HCT116 (cell line): ENCODE results near the gene DPP10. TPM values are rescaled to one million over a fixed set of nuclear protein-coding genes. Genes with fewer than 3 reads are reported as not detected.

ENCODE experiments used
- ATAC-seq: fragments of 200-7000 bp; cut with Tn5 transposase; 2 replicates; pipeline ENCODE4 v1.9.1; 2020; ENCODE audit warnings: mild to moderate bottlenecking, moderate library complexity
- BruUV-seq: library from RNA; stranded (reverse); fragments of 400-500 nt; replicated peaks from 2 replicates; lab custom pipeline; 2021; lab: Mats Ljungman, UMichigan
- CTCF ChIA-PET: fragments of 300-600 bp; sonication (Branson Sonifier 250); formaldehyde crosslinking; loops from one replicate; lab custom pipeline; 2021; ENCODE audit warnings: antibody characterized with exemption; lab: Charles Lee
- POLR2A ChIA-PET: fragments of 300-600, 350-600 bp; sonication (Branson Sonifier 250); formaldehyde crosslinking; loops from one replicate; lab custom pipeline; 2021; ENCODE audit warnings: antibody characterized with exemption; lab: Charles Lee
- RAD21 ChIA-PET, 2 experiments: fragments of 300-600 bp; sonication (Branson Sonifier 250); formaldehyde crosslinking; loops; one replicate each; lab custom pipeline; 2023; ENCODE audit warnings: low total read pairs in 2 of 2; ENCODE audit not compliant: uncharacterized antibody in 2 of 2, unreplicated experiment in 2 of 2, low non-redundant PET in 1 of 2; lab: Charles Lee
- DNase-seq: peaks from one replicate; pipeline ENCODE4 v3.0.0-alpha.2; 2010; ENCODE audit warnings: low read depth, low spot score
- H2AFZ ChIP-seq: fragments of 200-600 bp; shearing (Covaris generic), sonication (generic); 2 replicates; pipeline ENCODE4 v1.6.1; 2017; ENCODE audit warnings: low read depth, mixed run types, mixed read lengths, antibody characterized with exemption, low read length; ENCODE audit not compliant: poor library complexity, severe bottlenecking
- H3K27ac ChIP-seq: 2 replicates; pipeline ENCODE4 v1.5.1; 2012; ENCODE audit warnings: low read depth, low read length
- H3K27me3 ChIP-seq: fragments of 200-600 bp; sonication (generic); 2 replicates; pipeline ENCODE4 v1.6.1; 2016; ENCODE audit warnings: mixed run types, low read length, mixed read lengths; ENCODE audit not compliant: insufficient read depth
- H3K36me3 ChIP-seq, 2 experiments: fragments of 200-500 bp in 1 of 2; fragments of 200-600 bp in 1 of 2; sonication (Bioruptor generic) in 1 of 2; sonication (generic) in 1 of 2; 2 replicates each; pipeline versions ENCODE4 v1.5.1 to v1.6.1; 2014 to 2016; ENCODE audit warnings: low read length in 2 of 2, inconsistent platforms in 1 of 2, mixed read lengths in 1 of 2, mixed run types in 1 of 2; ENCODE audit not compliant: insufficient read depth in 2 of 2, control insufficient read depth in 1 of 2
- H3K4me1 ChIP-seq, 2 experiments: fragments of 200-600 bp in 1 of 2; sonication (generic) in 1 of 2; 2 replicates each; pipeline versions ENCODE4 v1.5.1 to v1.6.1; 2012 to 2017; ENCODE audit warnings: low read length in 2 of 2, inconsistent platforms in 1 of 2, mild to moderate bottlenecking in 1 of 2, mixed read lengths in 1 of 2, mixed run types in 1 of 2, moderate library complexity in 1 of 2; ENCODE audit not compliant: insufficient read depth in 2 of 2, control insufficient read depth in 1 of 2
- H3K4me2 ChIP-seq: fragments of 200-600 bp; sonication (generic); 2 replicates; pipeline ENCODE4 v1.6.1; 2017; ENCODE audit warnings: mixed run types, low read length, mixed read lengths
- H3K4me3 ChIP-seq, 2 experiments: fragments of 200-600 bp in 1 of 2; sonication (generic) in 1 of 2; replicated peaks in 1 of 2; 2 replicates each; pipeline ENCODE4 v1.5.1; 2011 to 2016; ENCODE audit warnings: low read length in 2 of 2, control low read depth in 1 of 2, low read depth in 1 of 2, mild to moderate bottlenecking in 1 of 2, mixed read lengths in 1 of 2, mixed run types in 1 of 2
- H3K79me2 ChIP-seq: fragments of 200-600 bp; sonication (generic); 2 replicates; pipeline ENCODE4 v1.6.1; 2017; ENCODE audit warnings: mild to moderate bottlenecking, mixed run types, low read length, moderate library complexity, mixed read lengths; ENCODE audit not compliant: insufficient read depth
- H3K9ac ChIP-seq: fragments of 200-600 bp; sonication (generic); 2 replicates; pipeline ENCODE4 v1.6.1; 2016; ENCODE audit warnings: low read length, mixed read lengths
- H3K9me2 ChIP-seq: fragments of 200-600 bp; sonication (generic), shearing (Covaris generic); 2 replicates; pipeline ENCODE4 v1.6.1; 2017; ENCODE audit warnings: mixed run types, mild to moderate bottlenecking, moderate library complexity; ENCODE audit not compliant: insufficient read depth
- H3K9me3 ChIP-seq, 2 experiments: fragments of 200-500 bp in 1 of 2; fragments of 200-600 bp in 1 of 2; sonication (Bioruptor generic) in 1 of 2; sonication (generic) in 1 of 2; 2 replicates each; pipeline ENCODE4 v1.6.1; 2014 to 2017; ENCODE audit warnings: low read length in 2 of 2, mixed read lengths in 2 of 2, inconsistent platforms in 1 of 2, low read depth in 1 of 2, mild to moderate bottlenecking in 1 of 2, mixed run types in 1 of 2, moderate library complexity in 1 of 2; ENCODE audit not compliant: control insufficient read depth in 1 of 2, insufficient read depth in 1 of 2
- H4K20me1 ChIP-seq: fragments of 200-600 bp; sonication (generic), shearing (Covaris generic); 2 replicates; pipeline ENCODE4 v1.6.1; 2017; ENCODE audit warnings: mixed run types, mild to moderate bottlenecking, moderate library complexity; ENCODE audit not compliant: insufficient read depth
- ATF3 ChIP-seq: IDR thresholded peaks from 2 replicates; pipeline ENCODE4 v1.6.1; 2012
- CBX3 ChIP-seq: IDR thresholded peaks from 2 replicates; pipeline ENCODE4 v1.6.1; 2012; ENCODE audit warnings: low read depth
- EZH2 ChIP-seq: fragments of 200-600 bp; sonication (generic); IDR thresholded peaks from 2 replicates; pipeline ENCODE4 v1.6.1; 2017; ENCODE audit warnings: antibody characterized with exemption, mixed run types
- EZH2phosphoT487 ChIP-seq: fragments of 200-600 bp; IDR thresholded peaks from 2 replicates; pipeline ENCODE4 v1.6.1; 2018; ENCODE audit warnings: antibody characterized with exemption, borderline replicate concordance
- FOSL1 ChIP-seq: IDR thresholded peaks from 2 replicates; pipeline ENCODE4 v1.6.1; 2012; ENCODE audit warnings: low read depth
- POLR2A ChIP-seq: IDR thresholded peaks from 2 replicates; pipeline ENCODE4 v1.7.0; 2011; ENCODE audit warnings: borderline replicate concordance; ENCODE audit not compliant: insufficient read depth, insufficient read length; ENCODE audit errors: extremely low read depth
- POLR2AphosphoS5 ChIP-seq: IDR thresholded peaks from 2 replicates; pipeline ENCODE4 v1.6.1; 2011; ENCODE audit warnings: mild to moderate bottlenecking, low read depth, low read length, moderate library complexity
- SP1 ChIP-seq: IDR thresholded peaks from 2 replicates; pipeline ENCODE4 v1.6.1; 2012; ENCODE audit warnings: low read depth
- SRF ChIP-seq: IDR thresholded peaks from 2 replicates; pipeline ENCODE4 v1.6.1; 2012; ENCODE audit warnings: low read depth
- TCF7L2 ChIP-seq: IDR thresholded peaks from 2 replicates; pipeline ENCODE4 v1.7.0; 2011; ENCODE audit warnings: borderline replicate concordance, inconsistent platforms; ENCODE audit not compliant: insufficient read depth, insufficient read length; ENCODE audit errors: extremely low read depth
- YY1 ChIP-seq: IDR thresholded peaks from 2 replicates; pipeline ENCODE4 v1.6.1; 2011; ENCODE audit warnings: low read length, low read depth, moderate library complexity, mild to moderate bottlenecking; ENCODE audit not compliant: insufficient replicate concordance; ENCODE audit errors: extremely low read depth
- ZNF274 ChIP-seq: fragments of 200-500 bp; sonication (Bioruptor generic); IDR thresholded peaks from 2 replicates; pipeline ENCODE4 v1.6.1; 2014; ENCODE audit warnings: mild to moderate bottlenecking, low read depth, low read length, inconsistent platforms
- intact Hi-C: fragments of 100-400 bp; cut with micrococcal nuclease; formaldehyde crosslinking; loops from 2 replicates; pipeline ENCODE4 v1.10.0; 2022
- total RNA-seq: library from RNA; stranded (reverse); gene quantifications from one replicate; pipeline ENCODE4 v1.2.1, GENCODE V29; 2021; ENCODE audit not compliant: unreplicated experiment

Gene DPP10
- total RNA-seq, 1 experiment from 2014 or later, result not detected

DNA sequence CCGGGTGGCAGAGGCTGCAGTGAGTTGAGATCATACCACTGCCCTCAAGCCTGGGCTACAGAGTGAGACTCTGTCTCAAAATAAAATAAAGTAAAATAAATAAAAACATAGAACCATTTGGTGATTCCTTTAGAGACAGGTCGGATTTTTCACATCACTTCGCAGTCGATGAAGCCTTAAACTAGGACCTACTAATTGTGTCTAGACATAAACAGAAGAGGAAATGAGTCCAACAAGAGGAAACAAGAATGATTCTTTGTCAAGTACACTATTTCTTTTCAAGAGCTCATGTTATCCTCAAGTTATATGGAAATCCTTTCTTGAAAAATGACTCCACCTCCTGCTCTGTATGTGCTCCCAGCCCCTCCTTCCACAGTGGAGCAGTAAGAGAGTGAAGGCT is 758.9 kb downstream of the DPP10 start:
- Histone ChIP-seq H3K9ac (no peak overlapping the region), H3K4me1 (no peaks in the 10 kb centered on the region), H3K9me2 (no peaks in the 10 kb centered on the region), H3K36me3 (no peaks in the 10 kb centered on the region), H2AFZ (no peak overlapping the region), H3K4me2 (no peak overlapping the region), H3K9me3 (peaks cover 4 to 28% of the 10 kb centered on the region in 2 experiments; a peak in 2 of 4 replicates), H3K27me3 (no peaks in the 10 kb centered on the region), H4K20me1 (no peaks in the 10 kb centered on the region), H3K27ac (no peak overlapping the region), H3K79me2 (no peaks in the 10 kb centered on the region), H3K4me3 (no peak overlapping the region)
- POLR2A ChIA-PET, result no interaction called here
- CTCF ChIA-PET, result no interaction called here
- ATAC-seq, result no peak
- BruUV-seq, result no TSS peak
- no peak for TF ChIP-seq POLR2AphosphoS5
- TF ChIP-seq SRF, result no peak
- TF ChIP-seq ATF3, result no peak
- no peak for TF ChIP-seq EZH2phosphoT487
- TF ChIP-seq EZH2, result no peak
- no peak for TF ChIP-seq POLR2A
- TF ChIP-seq ZNF274, result no peak
- no peak for TF ChIP-seq YY1
- TF ChIP-seq SP1, result no peak
- TF ChIP-seq TCF7L2, result no peak
- no peak for TF ChIP-seq FOSL1
- no peak for TF ChIP-seq CBX3
- intact Hi-C loops, result no loop called here
- no peak for DNase-seq
- RAD21 ChIA-PET, result no interaction called here
